Stimulated activated CD8-positive, alpha-beta memory T cell treated with anti-CD3 and anti-CD28 coated beads, Interleukin-12 subunit alpha, Interleukin-12 subunit beta, amount 100 ng/mL, for 4 hours (primary cell): Measurements from ENCODE around the gene TMOD3.

Experiments used
- DNase-seq: peaks from one replicate; pipeline ENCODE4 v3.0.0-alpha.2; 2020; ENCODE audit warnings: low read depth

The TMOD3 gene

DNA sequence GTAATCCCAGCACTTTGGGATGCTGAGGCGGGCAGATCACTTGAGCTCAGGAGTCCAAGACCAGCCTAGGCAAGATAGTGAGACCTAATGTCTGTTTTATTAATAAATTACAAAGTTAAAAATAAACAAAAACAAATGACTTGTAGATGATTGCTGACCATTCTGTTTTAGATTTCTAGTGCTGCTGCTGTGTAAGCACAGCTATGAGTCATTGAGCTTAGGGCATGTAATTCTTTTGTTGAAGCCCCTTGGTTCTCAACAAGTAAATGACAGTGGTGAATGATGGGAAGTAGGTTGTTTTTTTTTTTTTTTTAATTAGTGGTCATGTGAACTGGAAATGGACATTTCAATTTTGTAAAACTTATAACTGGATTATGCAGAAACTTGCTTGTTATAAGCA, 78.9 kb downstream of the TMOD3 start:
- DNase-seq = no peak

DNA sequence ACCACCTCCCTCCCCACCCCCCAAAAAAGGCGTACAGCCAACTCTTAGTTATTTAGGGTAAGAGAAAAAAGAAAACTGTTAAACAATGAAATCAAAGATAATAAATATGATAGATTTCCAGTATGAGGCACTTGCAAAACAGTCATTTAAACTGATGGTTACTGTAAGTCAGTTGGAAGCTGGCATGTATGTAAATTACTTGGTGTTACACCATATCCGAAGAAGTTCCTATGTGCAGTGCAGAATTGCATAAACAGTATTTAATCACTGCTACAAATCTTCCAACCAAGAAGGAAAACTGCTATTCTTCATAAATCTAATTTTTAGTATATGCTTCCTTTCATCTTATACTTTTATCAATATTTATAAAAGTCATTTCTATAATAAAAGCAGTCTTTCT, 80.1 kb downstream of the TMOD3 start:
- no peak for DNase-seq

DNA sequence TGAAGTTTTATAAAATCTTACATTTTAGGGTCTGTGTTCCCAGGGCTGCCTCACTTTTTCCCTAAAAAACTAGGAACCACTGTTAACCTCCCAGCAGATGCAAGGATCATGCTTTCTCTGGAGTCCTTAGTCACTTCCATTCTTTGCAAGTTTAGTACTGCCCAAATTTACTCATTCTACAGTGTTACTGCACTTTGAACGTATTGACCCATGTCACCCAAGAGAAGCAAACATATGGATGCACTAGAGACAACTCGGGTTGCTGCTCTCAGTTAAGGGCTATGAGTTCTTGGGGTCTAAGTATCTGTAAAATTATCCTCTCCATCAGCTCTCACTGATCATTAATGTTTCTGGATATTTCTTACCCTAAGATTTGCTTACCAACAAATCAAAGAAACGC, 83.1 kb downstream of the TMOD3 start:
- DNase-seq = no peak

DNA sequence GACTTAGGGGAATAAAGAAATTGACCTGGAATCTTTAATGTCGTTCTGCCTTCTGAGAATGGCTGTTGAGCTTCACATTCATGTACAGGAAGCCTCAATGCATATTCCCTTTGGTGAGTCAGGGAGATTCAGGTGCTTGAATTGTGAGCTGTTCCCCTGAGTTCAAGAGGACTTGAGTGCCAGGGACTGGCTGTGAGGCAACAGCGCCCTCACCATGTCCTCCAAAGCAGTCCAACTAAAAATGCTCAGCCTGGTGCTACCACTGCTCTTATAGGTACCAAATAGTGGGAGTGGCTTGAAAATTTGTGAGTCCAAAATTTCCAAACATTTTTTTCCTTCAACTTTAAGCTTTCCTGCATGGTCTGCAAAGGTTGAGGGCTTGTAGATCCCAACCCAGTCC, 88.0 kb downstream of the TMOD3 start:
- DNase-seq = no peak

DNA sequence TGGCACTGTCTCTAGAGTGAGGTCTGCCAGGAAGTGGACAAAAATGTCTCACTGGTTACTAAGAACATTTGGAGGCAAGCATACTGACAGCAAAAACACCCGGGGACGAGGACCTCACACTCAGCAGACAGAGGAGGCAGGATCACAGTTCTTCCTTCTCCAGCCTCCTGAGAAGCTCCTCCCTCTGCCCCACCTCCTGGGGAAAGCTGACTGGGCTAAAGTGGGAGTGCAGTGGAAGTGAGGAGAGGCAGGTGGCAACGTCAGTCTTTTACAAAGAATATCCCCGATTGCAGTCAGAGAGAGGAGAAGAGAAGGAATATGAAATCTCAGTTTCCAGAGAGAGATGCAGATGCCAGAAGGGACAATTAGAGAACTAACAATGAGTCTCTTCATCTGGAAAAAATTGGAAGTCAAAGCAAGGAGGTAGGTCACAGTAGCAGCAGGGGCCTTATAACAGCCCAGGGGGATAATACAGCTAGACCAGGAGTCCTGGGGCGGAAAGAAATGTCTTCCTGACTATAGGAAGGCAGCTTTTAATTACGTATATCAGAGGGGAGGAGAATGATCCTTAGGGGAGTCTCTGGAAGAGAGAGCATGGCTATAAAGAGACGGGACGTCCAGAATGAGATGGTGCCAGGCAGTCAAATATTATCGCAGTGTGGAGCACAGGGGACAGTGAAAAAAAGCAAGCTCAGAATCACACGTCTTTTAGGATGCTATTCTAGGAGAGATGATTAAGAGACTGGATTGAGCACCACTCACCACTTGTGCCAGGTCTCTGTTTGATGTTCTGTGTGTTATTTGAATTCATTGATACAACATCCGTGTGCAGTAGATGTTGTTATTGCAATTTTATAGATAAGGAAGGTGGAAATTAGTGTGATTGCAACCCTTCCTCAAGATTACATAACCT, 95.0 kb downstream of the TMOD3 start:
- DNase-seq = no peak

DNA sequence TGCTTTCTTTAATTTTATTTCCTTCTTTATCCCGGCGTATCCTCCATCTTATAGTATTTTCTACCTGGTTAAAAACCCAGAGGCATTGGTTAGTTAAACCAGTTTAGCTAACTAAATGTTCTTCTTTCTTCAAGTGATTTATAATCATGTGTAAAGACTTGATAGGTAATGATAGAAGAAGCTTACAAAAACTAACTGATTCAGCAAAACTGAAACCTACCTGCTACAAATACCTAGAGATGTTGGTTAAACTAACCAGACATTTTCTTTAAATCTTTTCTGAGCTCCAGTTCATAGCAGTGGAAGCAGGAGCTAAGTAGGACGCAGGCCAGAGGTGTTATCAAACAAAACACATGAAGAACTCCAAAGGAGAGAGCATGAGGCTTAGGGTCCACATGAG, 97.4 kb downstream of the TMOD3 start:
- DNase-seq = no peak

DNA sequence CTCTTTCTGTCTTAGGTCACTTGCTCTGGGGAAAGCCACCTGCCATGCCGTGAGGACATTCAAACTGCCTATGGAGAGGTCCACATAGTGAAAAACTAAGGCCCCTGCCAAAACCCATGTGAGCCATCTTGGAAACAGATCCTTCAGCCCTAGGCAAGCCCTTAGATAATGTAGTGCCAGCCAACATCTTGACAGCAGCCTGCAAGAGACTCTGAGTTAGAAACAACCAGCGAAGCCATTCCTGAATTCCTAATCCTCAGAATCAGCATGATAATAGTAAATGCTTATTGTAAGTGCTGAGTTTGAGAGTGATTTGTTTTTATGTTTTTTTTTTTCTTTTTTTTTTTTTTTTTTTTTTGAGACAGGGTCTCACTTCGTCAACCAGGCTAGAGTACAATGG, 101.6 kb downstream of the TMOD3 start:
- no peak for DNase-seq

DNA sequence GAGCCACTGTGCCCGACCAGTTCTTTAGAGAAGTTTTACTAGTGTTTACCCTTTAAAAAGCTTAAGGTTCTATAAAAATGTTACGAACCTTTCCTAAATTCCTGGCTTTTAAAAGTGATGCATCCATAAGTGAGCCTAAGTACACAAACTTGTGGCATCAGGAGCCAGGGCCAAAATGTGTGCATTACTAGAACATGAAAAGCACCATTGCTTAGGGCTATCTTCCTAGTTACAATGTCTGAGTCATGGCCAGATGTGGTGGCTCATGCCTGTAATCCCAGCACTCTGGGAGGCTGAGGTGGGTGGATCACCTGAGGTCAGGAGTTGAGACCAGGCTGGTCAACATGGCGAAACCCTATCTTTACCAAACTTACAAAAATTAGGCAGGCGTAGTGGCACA, 102.2 kb downstream of the TMOD3 start:
- DNase-seq = no peak

DNA sequence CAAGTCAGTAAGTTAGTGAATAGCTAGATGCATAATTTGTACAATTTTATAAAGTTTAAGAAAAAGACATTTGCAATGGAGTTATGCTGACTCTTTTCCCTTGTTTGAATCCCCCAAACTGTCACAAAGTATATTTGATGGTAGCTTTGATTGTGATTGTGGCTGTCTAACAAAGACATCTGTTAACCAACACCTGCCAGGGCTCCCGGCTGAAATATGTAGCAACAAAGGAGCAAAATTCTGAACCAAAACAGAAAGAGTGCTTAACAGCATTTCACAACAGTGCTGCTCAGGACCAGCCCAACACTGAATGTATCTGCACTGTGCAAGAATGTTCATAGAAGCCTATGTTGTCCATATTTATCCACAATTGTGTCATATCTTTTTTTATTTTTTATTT, 102.7 kb downstream of the TMOD3 start:
- no peak for DNase-seq

DNA sequence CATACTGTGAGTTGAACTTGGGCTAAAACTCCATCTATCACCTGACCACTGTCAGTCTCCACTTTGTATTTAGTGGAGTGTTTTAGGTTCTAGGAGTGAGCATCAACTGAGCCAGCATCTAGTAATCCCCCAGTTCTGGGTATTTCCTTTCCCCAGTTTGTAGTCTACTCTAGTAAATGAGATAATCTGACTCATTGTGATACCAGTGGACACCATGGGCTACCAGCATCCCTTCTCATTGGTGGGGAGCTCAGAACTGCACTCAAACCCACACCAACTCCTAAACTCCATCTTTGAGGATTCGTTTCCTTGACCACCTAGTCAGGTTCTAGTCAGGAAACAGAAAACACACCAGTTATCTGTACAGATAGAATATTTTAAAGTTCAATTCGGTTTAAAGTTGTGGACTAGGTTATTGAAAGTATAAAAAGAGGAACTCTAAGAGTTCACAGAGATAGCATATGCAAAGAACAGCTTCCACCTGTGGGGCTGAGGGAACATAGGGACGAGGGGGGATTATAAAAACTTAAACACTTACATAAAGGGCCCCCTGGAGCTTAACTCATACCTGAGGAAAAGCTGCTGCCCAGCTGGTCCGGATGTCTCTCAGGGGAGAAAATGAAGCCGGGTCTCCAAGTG, 106.1 kb downstream of the TMOD3 start:
- DNase-seq = no peak

DNA sequence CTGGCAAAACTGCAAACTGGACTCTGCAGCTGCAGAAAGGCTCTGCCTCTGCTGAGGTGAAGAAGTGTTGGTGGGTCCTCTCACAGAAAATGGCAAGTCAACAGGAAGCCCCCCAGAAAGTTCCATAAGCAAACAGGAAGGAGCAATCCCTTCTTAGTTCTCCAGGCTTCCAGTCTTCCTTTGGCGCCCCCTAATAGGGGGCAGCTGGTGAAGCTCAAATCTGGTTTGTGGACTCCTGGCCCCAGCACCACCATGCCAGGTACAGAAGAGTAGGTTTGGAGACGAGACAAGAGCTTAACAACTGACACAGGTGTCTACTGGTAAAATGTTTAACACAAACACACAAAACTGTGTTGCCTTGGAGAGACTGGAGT, 106.6 kb downstream of the TMOD3 start:
- DNase-seq = no peak

DNA sequence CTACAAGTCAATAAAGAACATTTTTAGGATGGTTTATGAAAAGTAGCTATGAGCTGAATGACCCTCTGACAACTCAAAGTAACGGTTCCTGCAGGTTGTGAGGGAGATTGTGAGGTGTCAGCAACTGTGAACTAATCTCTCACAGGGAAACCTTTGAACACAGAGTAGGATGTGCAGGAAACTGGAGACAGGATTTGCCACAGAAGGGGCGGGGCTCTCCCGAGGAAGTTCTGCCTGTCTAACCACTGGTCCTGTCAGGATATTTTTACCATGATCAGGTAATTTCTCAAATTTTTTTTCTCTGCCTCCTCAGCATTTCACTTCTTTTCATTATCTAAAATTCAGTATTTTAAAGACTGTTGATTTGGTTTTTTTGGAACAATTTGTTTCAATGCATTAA, 108.8 kb downstream of the TMOD3 start:
- no peak for DNase-seq

DNA sequence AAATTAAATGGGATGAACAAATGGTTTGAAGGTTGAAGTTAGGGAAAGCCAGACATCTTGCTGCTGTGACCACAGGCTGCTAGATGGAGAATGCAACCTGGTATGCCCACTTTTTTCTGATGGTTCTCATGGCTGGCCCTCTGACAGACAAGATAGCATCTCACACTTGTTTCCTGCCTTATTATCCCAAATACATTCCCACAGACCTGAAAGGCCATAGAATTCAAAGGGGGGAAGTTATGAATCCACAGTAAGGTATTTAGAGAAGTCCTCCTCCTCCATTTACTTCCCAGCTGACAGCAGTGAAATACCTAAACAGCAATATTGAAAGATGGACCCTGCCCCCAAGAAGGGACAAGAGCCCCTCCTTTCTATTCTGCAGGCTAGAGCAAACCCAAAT, 109.8 kb downstream of the TMOD3 start:
- DNase-seq = no peak

DNA sequence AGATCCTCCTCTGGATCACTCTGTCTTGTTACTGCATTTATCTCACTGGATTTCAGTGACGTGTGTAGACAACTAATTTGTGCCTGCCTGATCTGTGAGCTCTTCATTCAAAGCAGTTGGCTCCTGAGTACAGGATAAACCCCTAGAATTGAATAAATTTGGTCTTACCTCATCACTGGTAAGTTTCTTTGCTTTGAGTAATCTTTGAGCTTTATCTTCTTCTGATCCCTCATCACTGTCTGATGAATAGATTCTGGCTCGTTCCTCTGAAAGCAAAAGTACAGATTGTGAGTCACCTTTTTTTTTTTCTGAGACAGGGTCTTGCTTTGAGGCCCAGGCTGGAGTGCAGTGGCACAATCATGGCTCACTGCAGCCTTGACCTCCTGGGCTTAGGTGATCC, 117.7 kb downstream of the TMOD3 start:
- DNase-seq = no peak

DNA sequence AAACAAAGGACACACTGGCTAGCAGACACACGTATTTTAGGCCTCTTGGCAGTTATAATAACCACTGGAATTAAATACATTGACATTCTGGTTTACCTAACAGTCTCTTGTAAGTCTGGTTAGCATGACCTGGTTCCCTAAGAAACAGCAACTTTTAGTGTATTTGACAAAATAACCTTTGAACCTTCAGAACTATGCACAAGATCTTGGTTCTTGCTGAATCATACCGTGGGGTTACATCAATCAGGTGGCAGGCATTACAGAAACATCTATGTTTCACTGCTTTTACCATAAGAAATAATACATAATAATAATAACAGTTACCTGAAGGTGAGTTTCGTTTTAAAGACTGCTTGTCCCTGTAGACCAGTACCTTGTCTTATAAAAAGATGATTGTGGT, 123.4 kb downstream of the TMOD3 start:
- DNase-seq = no peak

DNA sequence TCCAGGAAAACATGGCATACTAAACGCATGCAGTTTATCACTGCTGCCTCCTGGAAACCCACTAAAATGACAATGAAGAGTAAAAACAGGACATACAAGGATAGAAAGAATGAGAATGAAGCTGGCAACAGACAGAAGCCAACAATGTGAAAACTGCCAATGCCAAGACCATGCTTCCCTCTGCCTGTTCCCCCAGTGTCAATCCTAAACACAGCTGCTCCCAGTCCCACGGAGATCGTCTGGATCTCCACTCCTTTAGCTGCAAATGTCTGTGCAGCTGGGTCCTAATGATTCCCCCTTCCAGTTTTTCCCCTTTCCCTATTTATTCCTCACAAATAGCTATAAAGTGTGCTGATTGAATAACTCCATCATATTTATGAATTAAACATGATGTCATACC, 126.1 kb downstream of the TMOD3 start:
- DNase-seq = no peak
